GM21381 (cell line): Measurements from ENCODE around the gene PCK1.

Experiments used
- ATAC-seq: cut with Tn5 transposase; IDR thresholded peaks from one replicate; pipeline ENCODE4 v1.9.1; 2021; ENCODE audit warnings: mild to moderate bottlenecking, moderate library complexity; ENCODE audit not compliant: unreplicated experiment

PCK1 gene

DNA sequence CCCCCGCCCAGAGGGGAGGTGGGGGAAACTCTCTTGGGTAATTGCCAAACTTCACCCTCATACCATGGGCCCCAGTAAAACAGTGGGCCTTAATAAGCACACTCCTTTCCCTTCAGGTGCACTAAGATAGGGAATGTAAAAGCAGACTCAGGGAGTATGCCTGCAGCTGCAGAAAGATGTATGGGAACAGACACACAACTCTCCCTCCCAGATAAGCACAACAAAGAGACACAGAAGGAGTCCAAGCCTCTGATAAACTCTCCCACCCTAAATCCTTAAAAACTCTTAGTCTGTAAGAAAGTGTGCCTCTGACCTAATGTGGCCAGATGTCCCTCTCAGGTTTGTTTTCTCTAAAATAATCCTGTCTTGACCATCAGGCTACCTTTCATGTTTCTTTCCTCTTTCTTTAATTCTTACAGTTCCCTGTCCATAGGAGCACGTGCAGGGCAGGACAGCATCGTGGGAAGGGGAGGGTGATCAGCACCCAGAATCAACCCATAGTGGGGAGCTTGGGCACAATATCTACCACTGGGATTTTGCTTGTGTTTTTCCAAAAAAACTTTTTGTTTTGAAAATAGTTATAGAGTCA is 24.7 kb upstream of the PCK1 start:
- no peak for ATAC-seq

DNA sequence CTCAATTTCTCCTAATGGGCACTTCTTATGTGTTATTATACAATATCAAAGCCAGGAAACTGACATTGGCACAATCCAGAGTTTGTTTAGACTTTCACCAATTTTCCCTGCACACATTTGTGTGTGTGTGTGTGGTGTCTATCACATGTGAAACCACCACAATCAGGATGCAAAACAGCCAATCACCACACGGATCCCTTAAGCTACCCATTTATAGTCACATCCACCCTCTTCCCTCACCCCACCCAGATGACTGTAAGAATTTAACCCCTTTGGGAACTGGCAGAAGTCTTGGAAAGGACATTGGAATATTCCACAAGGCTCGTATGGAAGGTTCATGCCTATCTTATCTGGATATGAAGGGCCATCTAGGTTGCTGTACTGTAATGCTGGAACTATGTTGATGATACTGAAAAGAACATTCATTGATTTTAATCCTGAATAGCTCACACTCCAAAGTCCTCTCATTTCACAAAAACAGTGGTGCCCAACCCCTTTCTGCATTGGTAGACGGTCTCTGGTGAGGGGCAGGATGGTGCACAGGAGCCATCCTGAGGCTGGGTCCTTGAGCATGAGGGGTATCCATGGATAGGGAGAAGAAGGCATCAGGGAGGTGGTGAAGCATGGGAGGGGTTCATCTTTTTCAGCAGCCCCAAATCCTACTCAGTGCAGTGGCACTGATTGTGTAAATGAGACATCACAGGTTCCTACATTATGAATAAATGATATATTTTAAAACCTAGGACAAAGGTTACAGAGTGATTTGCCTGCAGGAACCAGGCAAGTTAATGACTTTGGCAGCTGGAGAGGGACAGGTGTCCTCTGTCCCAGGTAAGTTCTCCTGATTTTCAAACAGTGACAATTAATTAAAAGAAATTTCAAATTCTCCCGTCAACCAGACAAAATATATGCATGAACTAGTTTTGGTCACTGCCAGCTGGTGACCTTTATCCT is 23.9 kb upstream of the PCK1 start:
- no peak for ATAC-seq

DNA sequence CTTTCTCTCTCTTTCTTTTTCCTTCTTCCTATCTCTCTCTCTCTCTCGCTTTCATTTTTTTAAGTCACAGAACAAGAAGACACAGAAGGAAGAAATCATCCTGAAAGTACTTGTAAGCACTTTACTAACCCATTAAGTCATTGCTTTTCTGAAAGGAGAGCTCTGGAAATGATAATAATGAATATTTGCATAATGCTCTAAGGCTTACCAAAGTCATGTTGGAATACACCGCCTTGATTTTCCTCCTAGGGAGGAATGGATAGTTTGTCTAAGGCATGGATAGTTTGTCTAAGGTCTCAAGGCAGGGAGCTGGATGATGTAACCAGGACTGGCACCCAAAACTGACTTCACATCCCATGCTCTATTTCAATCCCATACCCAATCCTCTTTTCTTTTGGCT is 23.1 kb upstream of the PCK1 start:
- no peak for ATAC-seq

DNA sequence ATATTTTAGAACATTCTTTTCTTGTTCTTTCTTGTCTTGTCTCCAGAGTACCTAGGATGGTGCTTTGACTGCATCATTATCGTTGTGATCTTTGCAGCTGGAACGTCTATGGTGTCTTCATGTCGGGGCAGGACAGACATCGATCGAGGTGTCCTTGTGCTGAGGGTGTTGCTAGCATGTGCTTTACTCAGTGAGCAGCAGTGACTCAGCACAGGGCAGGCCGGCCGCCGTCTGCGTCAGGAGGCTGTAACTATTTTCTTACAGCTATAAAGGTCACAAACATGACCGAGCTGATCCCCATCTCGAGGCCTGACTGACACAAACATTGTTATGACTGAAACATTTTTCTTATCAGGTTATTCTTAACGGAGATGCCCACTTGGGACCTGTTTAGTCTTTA is 21.0 kb upstream of the PCK1 start:
- no peak for ATAC-seq

DNA sequence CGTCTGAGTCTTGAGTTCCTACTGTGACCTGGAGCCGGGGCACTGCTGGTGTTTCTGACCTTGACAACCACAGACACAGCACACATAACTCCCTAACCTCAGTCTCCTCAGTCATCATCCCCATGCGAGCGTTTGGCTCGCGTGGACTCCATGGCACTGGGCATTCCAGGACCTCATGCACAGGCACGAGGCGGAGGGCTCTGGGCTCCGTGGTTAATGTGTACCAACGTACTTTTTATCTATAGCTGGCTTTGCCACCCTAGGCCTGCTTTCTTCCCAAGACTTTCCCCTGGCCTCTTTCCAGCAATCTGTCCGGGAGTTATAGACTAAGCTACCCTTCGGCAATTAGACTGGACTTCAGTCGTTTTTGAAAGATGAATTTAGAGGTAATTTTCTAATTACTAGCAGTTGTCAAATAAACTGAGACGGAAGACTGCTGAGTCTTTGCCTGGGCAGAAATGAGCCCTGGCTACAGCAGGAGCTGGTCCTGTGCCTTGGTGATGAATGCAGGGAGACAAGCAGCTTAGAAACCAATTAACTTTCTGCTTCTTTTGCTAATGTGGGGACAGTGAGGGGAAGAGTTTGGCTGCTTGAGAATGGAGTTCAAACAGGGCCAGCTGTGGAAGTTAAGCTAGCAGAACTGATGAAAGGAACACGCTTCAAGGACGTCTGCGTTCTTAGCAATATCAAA is 19.9 kb upstream of the PCK1 start:
- no peak for ATAC-seq

DNA sequence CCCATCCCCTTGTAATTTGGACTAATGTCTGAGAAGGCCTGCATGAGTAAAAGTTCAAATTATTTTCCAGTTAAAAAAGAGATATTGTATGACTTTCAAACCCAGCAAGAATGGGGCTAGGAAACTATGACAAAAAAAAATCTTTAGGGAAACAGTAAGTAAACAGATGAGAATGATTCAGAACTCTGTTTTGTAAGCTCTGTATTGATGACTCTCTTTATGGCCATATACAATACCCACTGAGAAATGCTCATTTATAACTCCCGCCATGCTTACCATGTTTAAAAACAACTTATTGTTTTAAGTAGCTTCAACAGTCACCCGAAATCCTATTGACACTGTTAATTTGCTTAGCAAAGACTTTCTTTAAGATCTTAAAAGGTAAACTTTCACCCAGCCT is 17.2 kb upstream of the PCK1 start:
- no peak for ATAC-seq

DNA sequence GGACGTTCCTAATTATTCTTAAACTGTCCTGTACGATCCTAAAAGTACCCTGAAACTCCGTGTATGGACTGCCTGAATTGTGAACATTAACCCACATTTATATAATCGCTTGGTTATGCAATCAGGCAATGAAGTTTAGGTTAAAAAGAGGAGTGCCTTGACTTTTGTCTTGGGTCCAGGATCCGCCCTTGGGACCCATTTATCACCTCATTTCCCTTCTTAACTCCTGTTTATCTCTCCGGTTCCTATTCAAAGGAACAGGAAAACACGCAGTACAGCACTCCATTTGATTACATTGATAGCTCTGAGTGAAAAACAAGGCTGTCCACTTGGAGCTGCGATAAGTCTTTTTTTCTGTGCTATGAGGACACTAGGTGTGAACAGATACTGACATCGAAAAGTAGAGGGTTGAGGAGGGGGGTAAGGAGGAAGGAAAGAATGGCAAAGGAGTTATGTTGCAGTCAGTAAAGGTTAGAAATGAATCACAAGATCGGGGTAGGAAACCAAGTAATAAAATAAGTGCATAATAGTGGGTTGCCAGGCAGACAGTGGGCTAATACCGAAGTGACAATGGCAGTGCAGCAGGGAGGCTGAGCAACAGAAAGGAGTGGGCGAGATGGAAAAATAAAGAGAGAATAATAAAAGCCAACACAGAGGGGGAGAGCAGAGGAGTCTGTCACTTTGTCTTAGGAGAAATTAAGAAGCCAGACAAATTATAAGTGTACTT is 15.9 kb upstream of the PCK1 start:
- ATAC-seq = no peak

DNA sequence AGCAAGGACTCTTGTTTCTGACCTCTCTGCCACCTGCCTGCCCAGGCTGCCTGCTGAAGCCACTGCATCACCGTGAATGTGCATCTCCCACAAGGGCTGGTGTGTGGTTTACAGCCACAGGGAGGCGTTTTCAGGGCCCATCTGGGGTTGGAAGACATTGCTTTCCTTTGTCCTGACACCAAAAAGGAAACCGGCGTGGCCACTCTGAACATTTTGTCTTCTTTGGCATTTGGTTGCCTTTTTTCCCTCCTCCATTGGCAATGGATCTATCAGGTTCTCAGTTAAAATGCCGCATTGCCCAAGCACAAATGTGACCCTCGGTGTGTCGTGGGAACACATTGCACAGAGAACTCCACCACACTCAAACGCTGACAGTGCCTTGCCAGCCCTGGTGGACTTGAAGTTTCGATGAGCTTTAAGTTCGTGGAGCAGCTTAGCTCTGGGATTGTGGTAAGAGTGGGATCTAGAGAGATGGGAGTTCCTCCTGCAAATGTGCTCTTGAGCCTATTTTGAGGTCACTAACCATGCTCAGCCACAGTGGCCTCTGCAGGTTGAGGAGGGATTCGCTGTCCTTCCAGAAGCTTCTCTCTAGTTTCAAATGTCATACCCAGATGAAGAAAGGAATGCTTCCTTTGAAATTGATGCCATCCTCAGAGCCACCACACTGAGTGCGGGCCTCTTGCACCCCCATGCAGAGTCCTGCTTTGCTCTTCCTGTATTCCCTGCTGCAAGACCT is 14.8 kb upstream of the PCK1 start:
- ATAC-seq = no peak

DNA sequence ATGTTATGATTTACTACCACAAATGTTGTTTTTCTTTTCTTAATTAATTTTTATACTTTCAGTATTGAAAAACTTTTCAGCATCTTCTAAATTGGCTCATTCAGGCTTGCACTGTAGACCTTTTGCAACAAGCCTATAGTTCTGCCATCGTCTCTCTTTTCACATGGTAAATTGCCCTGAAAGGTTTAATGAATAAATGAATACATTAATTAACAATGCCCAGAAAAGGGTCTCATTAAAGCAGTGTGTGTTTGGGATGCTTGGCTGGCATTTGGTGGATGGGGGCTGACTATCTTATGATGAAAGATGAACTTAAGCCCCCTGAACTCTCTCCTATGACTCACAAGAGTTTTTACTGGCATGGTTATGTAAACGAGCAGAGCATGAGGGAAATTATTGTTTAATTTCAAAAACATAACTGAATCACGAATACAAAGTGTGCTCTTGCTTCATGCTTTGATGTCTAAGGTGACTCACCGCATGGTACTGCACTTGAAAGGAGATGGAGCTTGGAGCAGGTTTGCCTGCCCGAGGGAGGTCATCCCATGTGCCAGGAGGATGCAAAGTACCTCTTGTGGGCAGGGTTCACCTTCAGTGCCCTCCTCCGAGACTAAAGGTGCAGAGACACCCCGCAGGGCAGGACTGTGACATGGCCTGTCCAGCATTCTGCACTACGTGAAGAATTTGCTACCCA is 13.8 kb upstream of the PCK1 start:
- no peak for ATAC-seq

DNA sequence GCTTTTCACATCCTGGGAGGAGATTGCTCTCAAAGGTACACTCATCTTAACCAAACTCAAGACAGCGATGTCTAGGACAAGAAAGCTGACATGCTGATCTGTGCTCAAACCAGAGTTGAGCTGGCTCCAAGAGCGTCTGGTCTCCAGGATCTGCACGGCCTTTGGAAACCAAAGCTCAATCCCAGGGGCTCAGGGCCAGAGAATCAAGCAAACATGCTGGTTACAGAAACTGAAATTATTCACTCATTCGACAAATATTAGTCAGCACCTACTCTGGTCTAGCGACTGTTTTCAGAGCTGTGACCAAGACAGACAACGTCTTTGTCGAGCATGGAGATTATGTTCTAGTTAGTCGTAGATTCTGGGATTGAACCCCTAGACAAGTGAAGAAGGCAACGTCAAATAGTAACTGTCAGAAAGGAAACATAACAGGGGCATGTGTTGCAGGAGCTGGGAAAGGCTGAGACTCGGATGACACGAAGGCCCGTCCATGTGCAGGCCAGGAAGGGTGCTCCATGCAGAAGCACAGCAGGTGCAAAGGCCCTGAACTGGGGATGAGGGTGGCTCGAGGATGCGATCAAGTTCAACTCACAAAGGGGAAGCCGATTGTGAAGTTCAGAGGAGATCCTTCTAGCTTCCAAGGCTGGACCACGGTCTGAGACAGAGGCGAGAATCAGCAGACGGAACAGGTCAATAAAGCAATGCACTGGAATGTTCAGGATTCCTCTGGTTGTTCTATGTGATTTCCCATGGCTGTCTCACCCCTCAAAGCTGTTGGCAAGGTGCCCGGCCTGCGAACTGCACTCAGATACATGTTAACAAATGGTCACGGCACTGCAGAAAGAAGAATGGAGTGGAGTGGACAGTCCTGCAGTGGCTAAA is 12.5 kb upstream of the PCK1 start:
- ATAC-seq = no peak

DNA sequence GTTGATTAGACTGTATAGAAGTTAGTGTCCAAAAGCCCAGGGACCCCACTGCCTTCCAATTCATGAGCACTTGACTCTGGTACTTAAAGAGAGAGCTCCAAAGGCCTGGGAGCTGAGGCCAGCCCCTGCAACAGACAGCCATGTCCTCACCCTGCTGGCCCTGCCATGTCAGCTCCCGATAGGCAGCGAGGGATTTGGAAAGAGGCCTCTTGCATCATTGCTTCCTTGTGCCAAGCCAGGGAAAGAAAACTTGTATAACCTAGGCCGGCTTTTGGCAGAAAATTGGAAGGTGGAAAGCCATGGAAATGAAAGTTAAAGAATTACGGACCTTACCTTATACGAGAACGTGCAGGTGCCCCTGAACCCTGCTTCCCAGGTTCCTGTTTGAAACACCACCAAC is 8.4 kb upstream of the PCK1 start:
- ATAC-seq = no peak

DNA sequence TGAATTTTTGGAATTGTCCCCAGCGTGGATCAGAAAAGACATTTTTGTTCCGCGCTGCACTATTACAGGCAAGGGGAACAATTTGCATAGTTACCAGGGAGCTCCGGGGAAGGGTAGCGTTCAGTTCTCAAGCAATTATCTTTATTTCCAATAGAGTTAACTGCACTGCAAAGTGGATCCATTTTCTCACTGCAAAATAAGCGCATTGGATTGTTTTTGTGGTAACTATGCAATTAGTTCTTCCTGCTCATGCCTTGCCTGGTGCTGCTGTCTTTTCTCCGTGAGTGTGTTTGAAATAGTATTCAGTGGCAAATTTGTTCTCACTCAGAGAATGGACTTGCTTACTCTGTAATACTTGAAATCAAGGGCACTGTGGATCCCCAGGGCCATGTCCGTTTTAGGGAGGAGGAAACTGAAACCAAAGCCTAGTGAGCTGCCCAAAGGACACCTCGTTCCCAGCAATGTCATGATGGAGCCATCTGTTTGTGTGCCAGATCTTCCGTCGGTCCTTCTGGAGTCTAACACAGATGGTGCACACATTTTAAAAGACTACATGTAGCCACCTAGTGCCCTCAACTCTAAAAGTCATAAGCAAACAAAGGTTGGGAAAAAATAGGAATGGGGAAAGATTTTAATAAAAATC is 7.4 kb upstream of the PCK1 start:
- ATAC-seq = no peak

DNA sequence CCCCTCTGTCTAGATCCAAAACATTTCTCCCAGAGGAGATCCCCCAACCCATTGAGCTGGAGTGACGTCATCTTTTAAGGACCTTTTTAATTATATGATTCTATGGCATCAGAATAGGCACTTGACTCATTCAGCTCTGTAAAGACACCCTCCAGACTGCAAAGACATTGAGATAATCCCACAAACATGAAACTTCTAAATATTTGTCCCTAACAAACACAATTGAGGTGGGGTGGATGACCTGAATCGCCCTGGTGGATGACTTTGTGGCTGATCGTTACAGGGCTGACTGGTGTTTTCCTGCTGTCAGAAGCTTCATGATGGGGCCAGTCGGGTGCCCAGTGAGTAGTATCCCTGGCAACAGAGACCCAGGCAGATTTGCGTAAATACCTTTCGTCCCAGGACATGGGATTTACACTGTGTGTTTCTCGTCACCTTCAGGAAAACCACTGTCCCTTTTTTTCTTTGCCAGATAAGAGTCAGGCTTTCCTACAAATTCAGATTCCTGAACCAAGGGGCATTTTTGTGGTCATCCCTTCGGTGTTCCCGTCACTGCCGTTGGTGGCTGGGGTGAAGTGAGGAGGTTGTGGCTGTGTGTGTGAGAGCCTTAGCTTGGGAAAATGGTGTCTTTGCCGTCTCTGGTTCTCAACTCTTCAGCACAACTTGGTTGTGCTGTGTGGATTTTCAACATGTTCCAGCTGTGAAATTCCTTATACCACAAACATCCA is 5.3 kb upstream of the PCK1 start:
- no peak for ATAC-seq

DNA sequence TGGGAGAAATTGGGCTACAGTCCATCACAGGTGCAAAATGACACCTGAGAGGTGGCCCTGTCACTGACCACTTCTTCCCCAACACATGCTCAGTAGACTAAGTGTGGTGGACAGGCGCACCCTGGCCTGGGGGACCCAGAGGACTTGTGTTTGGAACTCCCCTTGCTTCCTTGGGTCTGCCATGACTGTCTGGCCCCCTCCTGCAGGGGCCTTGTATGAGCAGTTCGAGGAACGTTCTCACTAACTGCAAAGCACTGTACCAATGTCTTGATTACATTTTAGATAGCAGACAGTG is 4.0 kb upstream of the PCK1 start:
- no peak for ATAC-seq

DNA sequence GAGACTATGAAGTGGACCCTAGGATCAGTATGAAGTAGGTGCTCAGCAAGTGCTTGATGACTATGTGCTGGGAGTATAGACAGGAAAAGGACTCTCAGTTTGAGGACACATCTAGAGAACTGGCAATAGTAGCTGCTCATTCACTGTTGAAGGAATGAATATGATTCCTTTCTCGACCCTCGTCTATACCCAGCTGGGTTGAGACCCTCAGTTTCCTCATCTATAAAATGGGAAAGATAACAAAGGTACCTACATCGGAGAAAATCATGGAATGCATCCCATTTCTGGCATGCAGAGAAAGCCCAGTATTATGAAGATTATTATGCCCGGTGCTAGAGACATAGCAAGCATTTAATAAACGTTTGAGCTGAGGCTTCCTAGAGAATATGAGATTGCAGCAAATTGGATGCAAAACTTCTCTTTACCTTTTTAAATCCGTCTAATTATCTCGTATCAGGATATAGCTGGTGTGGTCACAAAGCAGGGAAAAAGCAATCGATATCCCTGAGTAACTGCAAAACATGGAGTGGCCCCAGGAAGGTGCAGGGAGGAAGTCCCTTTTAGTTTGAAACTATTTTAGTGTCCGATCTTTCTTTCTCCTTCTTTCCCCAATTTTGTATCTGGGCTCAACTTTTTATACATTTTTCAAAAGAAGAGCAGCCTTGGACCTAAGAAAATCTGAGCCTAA is 2.8 kb upstream of the PCK1 start:
- ATAC-seq = no peak

DNA sequence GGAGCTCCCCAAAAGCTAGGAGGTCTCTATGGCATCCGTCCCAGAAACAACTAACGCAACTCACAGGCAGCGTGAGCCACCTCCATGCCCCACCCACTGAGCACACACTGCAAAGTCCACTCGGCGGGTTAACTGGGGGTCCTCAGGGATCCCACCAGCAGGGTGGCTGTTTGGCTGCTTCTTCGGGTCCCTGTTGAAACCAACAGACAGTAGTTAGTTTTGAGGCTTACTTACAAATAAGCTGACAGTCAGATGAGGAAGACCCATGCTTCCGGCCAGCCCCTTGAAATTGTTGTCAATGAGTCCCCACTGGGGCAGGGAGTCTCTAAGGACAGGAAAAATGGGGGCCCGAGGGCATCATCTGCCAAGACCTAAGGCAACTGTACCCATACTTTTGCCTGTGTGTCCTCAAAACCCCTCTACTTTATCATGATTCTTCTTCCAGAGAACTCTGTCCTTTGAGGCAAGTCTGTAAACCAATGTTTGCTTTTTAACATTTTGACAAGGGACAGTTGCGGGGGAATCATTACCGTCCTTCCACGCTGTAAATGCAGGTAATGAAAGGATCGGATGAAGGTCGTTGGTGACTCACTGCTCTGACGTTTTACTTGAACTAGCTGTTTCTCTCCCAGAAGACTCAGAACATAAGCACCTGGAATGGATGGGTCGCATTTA is 2.2 kb upstream of the PCK1 start:
- ATAC-seq = no peak

DNA sequence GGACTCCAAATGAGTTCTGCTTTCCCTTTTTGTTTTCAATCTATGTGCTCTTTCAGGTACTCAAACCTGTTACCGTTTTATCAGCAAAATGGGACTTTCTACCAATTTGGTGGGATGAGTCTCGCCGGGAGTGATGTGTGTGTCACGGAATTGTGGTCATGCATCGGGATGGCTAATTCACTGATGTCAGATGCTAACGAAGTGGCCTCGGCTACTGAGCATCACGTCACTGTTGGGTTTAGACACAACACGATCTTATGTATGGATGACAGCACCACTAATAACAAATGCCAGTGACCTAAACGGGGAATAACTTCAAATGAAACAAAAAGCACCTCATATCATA is 1.6 kb upstream of the PCK1 start:
- no peak for ATAC-seq
